ENCODE results near the gene FOCAD.

FOCAD gene

GRCh38 chr9:20804489-20805250 is 120.6 kb downstream of the FOCAD start:
- TF ChIP-seq MYNN (tag by site-specific recombination; IDR thresholded peaks at IDR 0.05; ENCODE audit: borderline replicate concordance): no peak
- no peak for TF ChIP-seq KLF16 (tag by site-specific recombination; IDR thresholded peaks at IDR 0.05)
- no peak for TF ChIP-seq REPIN1 (tag by site-specific recombination; IDR thresholded peaks at IDR 0.05; ENCODE audit: low read depth)
- no peak for TF ChIP-seq ZNF121 (tag by site-specific recombination; IDR thresholded peaks at IDR 0.05)
- TF ChIP-seq TRIM28 (IDR thresholded peaks at IDR 0.05; ENCODE audit: borderline replicate concordance, low read length): no peak
- no peak for TF ChIP-seq ZNF747 (tag by site-specific recombination; IDR thresholded peaks at IDR 0.05)
- no peak for TF ChIP-seq ZSCAN16 (tag by site-specific recombination; IDR thresholded peaks at IDR 0.05)
- TF ChIP-seq ZNF114 (tag by site-specific recombination; IDR thresholded peaks at IDR 0.05): no peak
- no peak for TF ChIP-seq ZSCAN30 (tag by site-specific recombination; IDR thresholded peaks at IDR 0.05)
- no peak for TF ChIP-seq ZNF239 (tag by site-specific recombination; IDR thresholded peaks at IDR 0.05)
- no peak for TF ChIP-seq ZFP37 (tag by site-specific recombination; IDR thresholded peaks at IDR 0.05)
- no peak for TF ChIP-seq SCRT2 (tag by site-specific recombination; IDR thresholded peaks at IDR 0.05)
- TF ChIP-seq EGR2 (tag by site-specific recombination; IDR thresholded peaks at IDR 0.05; ENCODE audit: low read depth): no peak
- TF ChIP-seq ZNF501 (tag by site-specific recombination; IDR thresholded peaks at IDR 0.05): no peak
- no peak for TF ChIP-seq ZNF354C (tag by site-specific recombination; IDR thresholded peaks at IDR 0.05; ENCODE audit: borderline replicate concordance, low read depth)
- no peak for TF ChIP-seq ZNF19 (tag by site-specific recombination; IDR thresholded peaks at IDR 0.05; ENCODE audit: low read depth)
- TF ChIP-seq ZNF174 (tag by site-specific recombination; IDR thresholded peaks at IDR 0.05): no peak
- Histone ChIP-seq H3K9me3 (ENCODE audit: control insufficient read depth, insufficient read depth, low read depth, low read length) (no peaks in the 10 kb centered on the region), H3K36me3 (ENCODE audit: control insufficient read depth in 2 of 2, insufficient read depth in 1 of 2, low read length in 2 of 2) (no peaks in the 10 kb centered on the region), H3K4me3 (ENCODE audit: low read depth, low read length) (no peak overlapping the region), H3K27ac (ENCODE audit: extremely low read depth, low read depth, low read length) (no peak overlapping the region), H3K4me1 (ENCODE audit: control insufficient read depth, insufficient read depth, low read length) (no peaks in the 10 kb centered on the region)
- ChIA-PET POLR2A (no interaction called here), CTCF (interaction anchor here (0.7 kb wide), 1 partner anchor 55 kb away, joined by 3 read pairs; no protein-coding TSS in a partner anchor)

- ChIA-PET CTCF (interaction anchor here (0.7 kb wide), 1 partner anchor 1239 kb away, joined by 3 read pairs; no protein-coding TSS in a partner anchor), POLR2A (no interaction called here)
- Histone ChIP-seq H3K9me3 (ENCODE audit: control insufficient read depth, insufficient read depth, low read depth, low read length) (no peaks in the 10 kb centered on the region), H3K27ac (ENCODE audit: extremely low read depth, low read depth, low read length) (no peak overlapping the region), H3K4me3 (ENCODE audit: low read depth, low read length) (no peak overlapping the region), H3K36me3 (ENCODE audit: control insufficient read depth in 2 of 2, insufficient read depth in 1 of 2, low read length in 2 of 2) (no peaks in the 10 kb centered on the region), H3K4me1 (ENCODE audit: control insufficient read depth, insufficient read depth, low read length) (no peaks in the 10 kb centered on the region)
- TF ChIP-seq ZFP37 (tag by site-specific recombination; IDR thresholded peaks at IDR 0.05) (no peak), PATZ1 (tag by site-specific recombination; IDR thresholded peaks at IDR 0.05) (no peak), SCRT1 (tag by site-specific recombination; IDR thresholded peaks at IDR 0.05; ENCODE audit: borderline replicate concordance) (no peak), ZNF169 (tag by site-specific recombination; IDR thresholded peaks at IDR 0.05) (no peak), GFI1B (tag by site-specific recombination; IDR thresholded peaks at IDR 0.05) (no peak), ZNF629 (tag by site-specific recombination; IDR thresholded peaks at IDR 0.05) (no peak)
Observed at GRCh38 chr9:20805766-20806165, 121.7 kb downstream of the FOCAD start.

- H3K4me1 ChIP-seq (ENCODE audit: control insufficient read depth, insufficient read depth, low read length): no peaks in the 10 kb centered on the region
- H3K9me3 ChIP-seq (ENCODE audit: control insufficient read depth, insufficient read depth, low read depth, low read length): no peaks in the 10 kb centered on the region
- ChIA-PET CTCF (no interaction called here), POLR2A (no interaction called here)
- H3K4me3 ChIP-seq (ENCODE audit: low read depth, low read length): no peak overlapping the region
- H3K36me3 ChIP-seq (ENCODE audit: control insufficient read depth in 2 of 2, insufficient read depth in 1 of 2, low read length in 2 of 2): no peaks in the 10 kb centered on the region
- no peak overlapping the region for H3K27ac ChIP-seq (ENCODE audit: extremely low read depth, low read depth, low read length)
- TF ChIP-seq ZNF157 (tag by site-specific recombination; IDR thresholded peaks at IDR 0.05) (no peak), KLF1 (tag by site-specific recombination; IDR thresholded peaks at IDR 0.05) (no peak), ZBTB49 (tag by site-specific recombination; IDR thresholded peaks at IDR 0.05; ENCODE audit: low read depth) (no peak), ZNF488 (tag by site-specific recombination; IDR thresholded peaks at IDR 0.05) (no peak), ZNF391 (tag by site-specific recombination; IDR thresholded peaks at IDR 0.05; ENCODE audit: borderline replicate concordance, low read depth) (no peak), OSR2 (tag by site-specific recombination; IDR thresholded peaks at IDR 0.05) (no peak), ZNF274 (IDR thresholded peaks at IDR 0.05; ENCODE audit: low read length) (no peak), ZNF274 (tag by site-specific recombination; IDR thresholded peaks at IDR 0.05; ENCODE audit: borderline replicate concordance) (no peak)
Observed at GRCh38 chr9:20808002-20808401, 123.9 kb downstream of the FOCAD start.

All from HEK293 (cell line).